HCT116 (cell line): ENCODE results near the gene M6PR. TPM values are rescaled to one million over a fixed set of nuclear protein-coding genes. Genes with fewer than 3 reads are reported as not detected.

Source experiments
- ATAC-seq: fragments of 200-7000 bp; cut with Tn5 transposase; 2 replicates; pipeline ENCODE4 v1.9.1; 2020; ENCODE audit warnings: mild to moderate bottlenecking, moderate library complexity
- BruUV-seq: library from RNA; stranded (reverse); fragments of 400-500 nt; replicated peaks from 2 replicates; lab custom pipeline; 2021; lab: Mats Ljungman, UMichigan
- CTCF ChIA-PET: fragments of 300-600 bp; sonication (Branson Sonifier 250); formaldehyde crosslinking; loops from one replicate; lab custom pipeline; 2021; ENCODE audit warnings: antibody characterized with exemption; lab: Charles Lee
- POLR2A ChIA-PET: fragments of 300-600, 350-600 bp; sonication (Branson Sonifier 250); formaldehyde crosslinking; loops from one replicate; lab custom pipeline; 2021; ENCODE audit warnings: antibody characterized with exemption; lab: Charles Lee
- RAD21 ChIA-PET, 2 experiments: fragments of 300-600 bp; sonication (Branson Sonifier 250); formaldehyde crosslinking; loops; one replicate each; lab custom pipeline; 2023; ENCODE audit warnings: low total read pairs in 2 of 2; ENCODE audit not compliant: uncharacterized antibody in 2 of 2, unreplicated experiment in 2 of 2, low non-redundant PET in 1 of 2; lab: Charles Lee
- DNase-seq: peaks from one replicate; pipeline ENCODE4 v3.0.0-alpha.2; 2010; ENCODE audit warnings: low read depth, low spot score
- H2AFZ ChIP-seq: fragments of 200-600 bp; shearing (Covaris generic), sonication (generic); 2 replicates; pipeline ENCODE4 v1.6.1; 2017; ENCODE audit warnings: low read depth, mixed run types, mixed read lengths, antibody characterized with exemption, low read length; ENCODE audit not compliant: poor library complexity, severe bottlenecking
- H3K27ac ChIP-seq: 2 replicates; pipeline ENCODE4 v1.5.1; 2012; ENCODE audit warnings: low read depth, low read length
- H3K27me3 ChIP-seq: fragments of 200-600 bp; sonication (generic); 2 replicates; pipeline ENCODE4 v1.6.1; 2016; ENCODE audit warnings: mixed run types, low read length, mixed read lengths; ENCODE audit not compliant: insufficient read depth
- H3K36me3 ChIP-seq, 2 experiments: fragments of 200-500 bp in 1 of 2; fragments of 200-600 bp in 1 of 2; sonication (Bioruptor generic) in 1 of 2; sonication (generic) in 1 of 2; 2 replicates each; pipeline versions ENCODE4 v1.5.1 to v1.6.1; 2014 to 2016; ENCODE audit warnings: low read length in 2 of 2, inconsistent platforms in 1 of 2, mixed read lengths in 1 of 2, mixed run types in 1 of 2; ENCODE audit not compliant: insufficient read depth in 2 of 2, control insufficient read depth in 1 of 2
- H3K4me1 ChIP-seq, 2 experiments: fragments of 200-600 bp in 1 of 2; sonication (generic) in 1 of 2; 2 replicates each; pipeline versions ENCODE4 v1.5.1 to v1.6.1; 2012 to 2017; ENCODE audit warnings: low read length in 2 of 2, inconsistent platforms in 1 of 2, mild to moderate bottlenecking in 1 of 2, mixed read lengths in 1 of 2, mixed run types in 1 of 2, moderate library complexity in 1 of 2; ENCODE audit not compliant: insufficient read depth in 2 of 2, control insufficient read depth in 1 of 2
- H3K4me2 ChIP-seq: fragments of 200-600 bp; sonication (generic); 2 replicates; pipeline ENCODE4 v1.6.1; 2017; ENCODE audit warnings: mixed run types, low read length, mixed read lengths
- H3K4me3 ChIP-seq, 2 experiments: fragments of 200-600 bp in 1 of 2; sonication (generic) in 1 of 2; replicated peaks in 1 of 2; 2 replicates each; pipeline ENCODE4 v1.5.1; 2011 to 2016; ENCODE audit warnings: low read length in 2 of 2, control low read depth in 1 of 2, low read depth in 1 of 2, mild to moderate bottlenecking in 1 of 2, mixed read lengths in 1 of 2, mixed run types in 1 of 2
- H3K79me2 ChIP-seq: fragments of 200-600 bp; sonication (generic); 2 replicates; pipeline ENCODE4 v1.6.1; 2017; ENCODE audit warnings: mild to moderate bottlenecking, mixed run types, low read length, moderate library complexity, mixed read lengths; ENCODE audit not compliant: insufficient read depth
- H3K9ac ChIP-seq: fragments of 200-600 bp; sonication (generic); 2 replicates; pipeline ENCODE4 v1.6.1; 2016; ENCODE audit warnings: low read length, mixed read lengths
- H3K9me2 ChIP-seq: fragments of 200-600 bp; sonication (generic), shearing (Covaris generic); 2 replicates; pipeline ENCODE4 v1.6.1; 2017; ENCODE audit warnings: mixed run types, mild to moderate bottlenecking, moderate library complexity; ENCODE audit not compliant: insufficient read depth
- H3K9me3 ChIP-seq, 2 experiments: fragments of 200-500 bp in 1 of 2; fragments of 200-600 bp in 1 of 2; sonication (Bioruptor generic) in 1 of 2; sonication (generic) in 1 of 2; 2 replicates each; pipeline ENCODE4 v1.6.1; 2014 to 2017; ENCODE audit warnings: low read length in 2 of 2, mixed read lengths in 2 of 2, inconsistent platforms in 1 of 2, low read depth in 1 of 2, mild to moderate bottlenecking in 1 of 2, mixed run types in 1 of 2, moderate library complexity in 1 of 2; ENCODE audit not compliant: control insufficient read depth in 1 of 2, insufficient read depth in 1 of 2
- H4K20me1 ChIP-seq: fragments of 200-600 bp; sonication (generic), shearing (Covaris generic); 2 replicates; pipeline ENCODE4 v1.6.1; 2017; ENCODE audit warnings: mixed run types, mild to moderate bottlenecking, moderate library complexity; ENCODE audit not compliant: insufficient read depth
- ATF3 ChIP-seq: IDR thresholded peaks from 2 replicates; pipeline ENCODE4 v1.6.1; 2012
- CEBPB ChIP-seq: IDR thresholded peaks from 2 replicates; pipeline ENCODE4 v1.6.1; 2012; ENCODE audit warnings: low read depth
- CTCF ChIP-seq, 3 experiments: fragments of 200-600 bp in 1 of 3; sonication (generic) in 1 of 3; IDR thresholded peaks in 2 of 3; conservative IDR thresholded peaks in 1 of 3; 2 replicates each; pipeline ENCODE4 v1.5.1; 2012 to 2017; ENCODE audit warnings: low read depth in 2 of 3, low read length in 2 of 3, antibody characterized with exemption in 1 of 3, borderline replicate concordance in 1 of 3, control low read depth in 1 of 3, mild to moderate bottlenecking in 1 of 3, mixed read lengths in 1 of 3, mixed run types in 1 of 3, moderate library complexity in 1 of 3; ENCODE audit not compliant: insufficient read depth in 1 of 3
- EGR1 ChIP-seq: IDR thresholded peaks from 2 replicates; pipeline ENCODE4 v1.6.1; 2012; ENCODE audit warnings: low read depth
- ELF1 ChIP-seq: IDR thresholded peaks from 2 replicates; pipeline ENCODE4 v1.6.1; 2012; ENCODE audit warnings: low read depth, borderline replicate concordance
- EZH2phosphoT487 ChIP-seq: fragments of 200-600 bp; IDR thresholded peaks from 2 replicates; pipeline ENCODE4 v1.6.1; 2018; ENCODE audit warnings: antibody characterized with exemption, borderline replicate concordance
- JUND ChIP-seq: IDR thresholded peaks from 2 replicates; pipeline ENCODE4 v1.6.1; 2012
- MAX ChIP-seq: IDR thresholded peaks from 2 replicates; pipeline ENCODE4 v1.6.1; 2012
- POLR2AphosphoS5 ChIP-seq: IDR thresholded peaks from 2 replicates; pipeline ENCODE4 v1.6.1; 2011; ENCODE audit warnings: mild to moderate bottlenecking, low read depth, low read length, moderate library complexity
- RAD21 ChIP-seq: IDR thresholded peaks from 2 replicates; pipeline ENCODE4 v1.6.1; 2012; ENCODE audit warnings: low read depth, mild to moderate bottlenecking
- REST ChIP-seq: IDR thresholded peaks from 2 replicates; pipeline ENCODE4 v1.6.1; 2012; ENCODE audit warnings: low read depth
- SIN3A ChIP-seq: IDR thresholded peaks from 2 replicates; pipeline ENCODE4 v1.6.1; 2012; ENCODE audit warnings: low read depth
- SP1 ChIP-seq: IDR thresholded peaks from 2 replicates; pipeline ENCODE4 v1.6.1; 2012; ENCODE audit warnings: low read depth
- SRF ChIP-seq: IDR thresholded peaks from 2 replicates; pipeline ENCODE4 v1.6.1; 2012; ENCODE audit warnings: low read depth
- YY1 ChIP-seq: IDR thresholded peaks from 2 replicates; pipeline ENCODE4 v1.6.1; 2011; ENCODE audit warnings: low read length, low read depth, moderate library complexity, mild to moderate bottlenecking; ENCODE audit not compliant: insufficient replicate concordance; ENCODE audit errors: extremely low read depth
- ZBTB33 ChIP-seq: IDR thresholded peaks from 2 replicates; pipeline ENCODE4 v1.6.1; 2011; ENCODE audit warnings: mild to moderate bottlenecking, low read length, moderate library complexity; ENCODE audit not compliant: insufficient replicate concordance; ENCODE audit errors: extremely low read depth
- ZFX ChIP-seq: fragments of 450-650 bp; IDR thresholded peaks from 2 replicates; pipeline ENCODE4 v1.6.1; 2017
- ZNF274 ChIP-seq: fragments of 200-500 bp; sonication (Bioruptor generic); IDR thresholded peaks from 2 replicates; pipeline ENCODE4 v1.6.1; 2014; ENCODE audit warnings: mild to moderate bottlenecking, low read depth, low read length, inconsistent platforms
- intact Hi-C: fragments of 100-400 bp; cut with micrococcal nuclease; formaldehyde crosslinking; loops from 2 replicates; pipeline ENCODE4 v1.10.0; 2022
- total RNA-seq: library from RNA; stranded (reverse); gene quantifications from one replicate; pipeline ENCODE4 v1.2.1, GENCODE V29; 2021; ENCODE audit not compliant: unreplicated experiment

Gene M6PR
- total RNA-seq, 1 experiment from 2014 or later: 142 TPM

GRCh38 chr12:8989413-8989812, 40.0 kb upstream of the M6PR start, which contains the start of gene KLRG1:
Gene KLRG1 (plus strand): TSS chr12:8989546. CDS start chr12:8989636, 90 bp downstream.
- ChIA-PET RAD21 (no interaction called here), CTCF (no interaction called here), POLR2A (no interaction called here)
- ATAC-seq (no peak), DNase-seq (no peak)
- TF ChIP-seq EGR1: no peak
- no peak for TF ChIP-seq SP1
- TF ChIP-seq SRF: no peak
- no peak for TF ChIP-seq RAD21
- TF ChIP-seq ELF1: no peak
- no peak for TF ChIP-seq ATF3
- no peak for TF ChIP-seq SIN3A
- no peak for TF ChIP-seq REST
- no peak for TF ChIP-seq ZFX
- TF ChIP-seq POLR2AphosphoS5: no peak
- TF ChIP-seq YY1: no peak
- no peak for TF ChIP-seq ZBTB33
- TF ChIP-seq CEBPB: no peak
- TF ChIP-seq JUND: no peak
- TF ChIP-seq MAX: no peak
- TF ChIP-seq EZH2phosphoT487: no peak
- TF ChIP-seq ZNF274: no peak
- no peak for TF ChIP-seq CTCF (IDR thresholded peaks at IDR 0.05 in 2 of 3, conservative IDR thresholded peaks at IDR 0.05 in 1 of 3; ENCODE audit: borderline replicate concordance in 1 of 3, insufficient read depth in 1 of 3, low read depth in 2 of 3, low read length in 2 of 3)
- no peak within 1 kb of the TSS for H3K9ac ChIP-seq
- intact Hi-C loops: no loop called here
- no peak within 1 kb of the TSS for H3K27ac ChIP-seq
- H3K4me1 ChIP-seq: no peaks in the 10 kb centered on the region
- H3K4me2 ChIP-seq: no peak within 1 kb of the TSS
- H3K79me2 ChIP-seq: no peaks in the 10 kb centered on the region
- no peaks in the 10 kb centered on the region for H3K27me3 ChIP-seq
- H3K9me2 ChIP-seq: no peaks in the 10 kb centered on the region
- no peaks in the 10 kb centered on the region for H3K9me3 ChIP-seq
- H4K20me1 ChIP-seq: no peaks in the 10 kb centered on the region
- H2AFZ ChIP-seq: no peak within 1 kb of the TSS
- BruUV-seq: no TSS peak
- no peaks in the 10 kb centered on the region for H3K36me3 ChIP-seq
- no peak within 1 kb of the TSS for H3K4me3 ChIP-seq
